ENCODE data around the gene C2orf15. TPM values are rescaled to one million over a fixed set of nuclear protein-coding genes. Genes with fewer than 3 reads are reported as not detected.

C2orf15 gene
- total and polyA plus RNA-seq, 2 donors (not counting 1 experiment from before 2014, with no cell fraction given): 0.09 TPM; not detected in 1

- no peak for DNase-seq (ENCODE audit: low read depth in 2 of 2)
- Histone ChIP-seq H3K27ac (ENCODE audit: insufficient read depth, low read length) (no peak overlapping the region), H3K79me2 (ENCODE audit: control insufficient read depth, insufficient read depth, low read length) (no peaks in the 10 kb centered on the region), H3K36me3 (ENCODE audit: control insufficient read depth, insufficient read depth, low read length) (no peaks in the 10 kb centered on the region), H3K27me3 (ENCODE audit: control insufficient read depth, insufficient read depth, low read length) (no peaks in the 10 kb centered on the region), H3K9me3 (ENCODE audit: control insufficient read depth, insufficient read depth, low read depth, low read length) (no peaks in the 10 kb centered on the region), H3K4me2 (ENCODE audit: extremely low read depth, insufficient read depth, low read length) (no peak overlapping the region), H2AFZ (ENCODE audit: low read length) (no peak overlapping the region), H4K20me1 (ENCODE audit: control insufficient read depth, extremely low read depth, insufficient read depth, low read length) (no peaks in the 10 kb centered on the region), H3K4me3 (replicated peaks in 1 of 4; ENCODE audit: control extremely low read depth in 1 of 4, insufficient read depth in 1 of 4, low read depth in 3 of 4, low read length in 4 of 4) (no peak overlapping the region), H3K4me1 (ENCODE audit: control insufficient read depth, extremely low read depth, insufficient read depth, low read length) (no peaks in the 10 kb centered on the region), H3K9ac (ENCODE audit: insufficient read depth, low read length) (no peak overlapping the region)
- TF ChIP-seq EZH2 (IDR thresholded peaks at IDR 0.05; ENCODE audit: low read length, missing control alignments) (no peak), CTCF (conservative IDR thresholded peaks at IDR 0.05 in 1 of 2, IDR thresholded peaks at IDR 0.05 in 1 of 2; ENCODE audit: low read depth in 1 of 2, low read length in 2 of 2) (no peak)
These were observed 18.1 kb downstream of the C2orf15 start for GRCh38 chr2:99159594-99159993.

GRCh38 chr2:99166218-99166617, 24.7 kb downstream of the C2orf15 start:
- TF ChIP-seq EZH2 (IDR thresholded peaks at IDR 0.05; ENCODE audit: low read length, missing control alignments): no peak
- TF ChIP-seq CTCF (conservative IDR thresholded peaks at IDR 0.05 in 1 of 2, IDR thresholded peaks at IDR 0.05 in 1 of 2; ENCODE audit: low read depth in 1 of 2, low read length in 2 of 2): no peak
- peaks cover 2% of the 10 kb centered on the region for H3K36me3 ChIP-seq (ENCODE audit: control insufficient read depth, insufficient read depth, low read length)
- no peak overlapping the region for H2AFZ ChIP-seq (ENCODE audit: low read length)
- no peak overlapping the region for H3K9ac ChIP-seq (ENCODE audit: insufficient read depth, low read length)
- no peaks in the 10 kb centered on the region for H3K4me1 ChIP-seq (ENCODE audit: control insufficient read depth, extremely low read depth, insufficient read depth, low read length)
- H3K4me2 ChIP-seq (ENCODE audit: extremely low read depth, insufficient read depth, low read length): no peak overlapping the region
- no peaks in the 10 kb centered on the region for H4K20me1 ChIP-seq (ENCODE audit: control insufficient read depth, extremely low read depth, insufficient read depth, low read length)
- no peaks in the 10 kb centered on the region for H3K27me3 ChIP-seq (ENCODE audit: control insufficient read depth, insufficient read depth, low read length)
- no peaks in the 10 kb centered on the region for H3K9me3 ChIP-seq (ENCODE audit: control insufficient read depth, insufficient read depth, low read depth, low read length)
- H3K79me2 ChIP-seq (ENCODE audit: control insufficient read depth, insufficient read depth, low read length): no peaks in the 10 kb centered on the region
- no peak overlapping the region for H3K27ac ChIP-seq (ENCODE audit: insufficient read depth, low read length)
- H3K4me3 ChIP-seq (replicated peaks in 1 of 4; ENCODE audit: control extremely low read depth in 1 of 4, insufficient read depth in 1 of 4, low read depth in 3 of 4, low read length in 4 of 4): no peak overlapping the region
- no peak for DNase-seq (ENCODE audit: low read depth in 2 of 2)

GRCh38 chr2:99169534-99169933, 28.0 kb downstream of the C2orf15 start:
- no peak overlapping the region for H3K4me2 ChIP-seq (ENCODE audit: extremely low read depth, insufficient read depth, low read length)
- H3K27ac ChIP-seq (ENCODE audit: insufficient read depth, low read length): no peak overlapping the region
- no peaks in the 10 kb centered on the region for H3K79me2 ChIP-seq (ENCODE audit: control insufficient read depth, insufficient read depth, low read length)
- no peak overlapping the region for H3K9ac ChIP-seq (ENCODE audit: insufficient read depth, low read length)
- no peak overlapping the region for H3K4me3 ChIP-seq (replicated peaks in 1 of 4; ENCODE audit: control extremely low read depth in 1 of 4, insufficient read depth in 1 of 4, low read depth in 3 of 4, low read length in 4 of 4)
- H4K20me1 ChIP-seq (ENCODE audit: control insufficient read depth, extremely low read depth, insufficient read depth, low read length): no peaks in the 10 kb centered on the region
- DNase-seq (ENCODE audit: low read depth in 2 of 2): no peak
- peaks cover 2% of the 10 kb centered on the region for H3K36me3 ChIP-seq (ENCODE audit: control insufficient read depth, insufficient read depth, low read length)
- H2AFZ ChIP-seq (ENCODE audit: low read length): no peak overlapping the region
- no peaks in the 10 kb centered on the region for H3K9me3 ChIP-seq (ENCODE audit: control insufficient read depth, insufficient read depth, low read depth, low read length)
- no peaks in the 10 kb centered on the region for H3K4me1 ChIP-seq (ENCODE audit: control insufficient read depth, extremely low read depth, insufficient read depth, low read length)
- H3K27me3 ChIP-seq (ENCODE audit: control insufficient read depth, insufficient read depth, low read length): no peaks in the 10 kb centered on the region
- TF ChIP-seq CTCF (conservative IDR thresholded peaks at IDR 0.05 in 1 of 2, IDR thresholded peaks at IDR 0.05 in 1 of 2; ENCODE audit: low read depth in 1 of 2, low read length in 2 of 2) (no peak), EZH2 (IDR thresholded peaks at IDR 0.05; ENCODE audit: low read length, missing control alignments) (no peak)
